ENCODE results near the gene STX10. TPM values are rescaled to one million over a fixed set of nuclear protein-coding genes. Genes with fewer than 3 reads are reported as not detected.

STX10 gene
- total RNA-seq, 1 experiment from 2014 or later, result 179 TPM

- H3K27ac ChIP-seq (ENCODE audit: low read length), result peak overlapping the region; percentile 91
- H3K9me3 ChIP-seq (ENCODE audit: low read length), result no peaks in the 10 kb centered on the region
- TF ChIP-seq CTCF (conservative IDR thresholded peaks at IDR 0.05; ENCODE audit: low read depth, low read length) (no peak), EZH2phosphoT487 (IDR thresholded peaks at IDR 0.05; ENCODE audit: borderline replicate concordance, low read length) (no peak), EZH2 (IDR thresholded peaks at IDR 0.05; ENCODE audit: low read length, unreplicated experiment) (no peak)
- peaks cover 14% of the 10 kb centered on the region for H3K36me3 ChIP-seq (ENCODE audit: low read depth, low read length)
- DNase-seq, result no peak
- peak overlapping the region; percentile 93 for H3K4me3 ChIP-seq (ENCODE audit: low read length)
- intact Hi-C loops (cut with micrococcal nuclease), result loop anchor here (5.0 kb wide), 1 partner anchor 50 kb away; the partner anchor contains the start of gene LYL1
- H4K20me1 ChIP-seq (ENCODE audit: low read length), result peaks cover 17% of the 10 kb centered on the region
- H3K27me3 ChIP-seq (ENCODE audit: low read length), result no peaks in the 10 kb centered on the region
- H3K4me2 ChIP-seq (ENCODE audit: low read length), result peak overlapping the region; percentile 93
- ChIA-PET CTCF (no interaction called here), POLR2A (ENCODE audit: unreplicated experiment) (interaction anchor here (0.5 to 1.7 kb wide), 8 partner anchors 11 to 595 kb away, joined by 3 to 16 read pairs (median 4); partner anchors contain the start of gene NFIX)
- H2AFZ ChIP-seq (ENCODE audit: low read length), result peak overlapping the region; percentile 84
- peaks cover 13% of the 10 kb centered on the region for H3F3A ChIP-seq (ENCODE audit: low read length, unreplicated experiment)
- ATAC-seq, result peak; percentile 0
- H3K9ac ChIP-seq (ENCODE audit: low read length), result peak overlapping the region; percentile 97
- H3K9me2 ChIP-seq (replicated peaks; ENCODE audit: low read length), result no peaks in the 10 kb centered on the region
- H3K4me1 ChIP-seq (ENCODE audit: insufficient read depth, low read length), result peaks cover 25% of the 10 kb centered on the region
- BruUV-seq (replicated peaks), result no TSS peak
- peaks cover 64% of the 10 kb centered on the region for H3K79me2 ChIP-seq (ENCODE audit: low read length)
Observed at GRCh38 chr19:13152356-13152973, 2.3 kb upstream of the STX10 start.

GRCh38 chr19:13151605-13152355 lies 1.6 kb upstream of the STX10 start:
- peak; percentile 42 for ATAC-seq
- no peak for TF ChIP-seq EZH2phosphoT487 (IDR thresholded peaks at IDR 0.05; ENCODE audit: borderline replicate concordance, low read length)
- TF ChIP-seq CTCF (conservative IDR thresholded peaks at IDR 0.05; ENCODE audit: low read depth, low read length), result 0 out of 2 replicates have a peak, but pooled peaks have one; percentile 7
- TF ChIP-seq EZH2 (IDR thresholded peaks at IDR 0.05; ENCODE audit: low read length, unreplicated experiment), result no peak
- no TSS peak for BruUV-seq (replicated peaks)
- ChIA-PET POLR2A (ENCODE audit: unreplicated experiment) (interaction anchor here (0.5 to 1.7 kb wide), 6 partner anchors 10 to 250 kb away, joined by 3 to 16 read pairs (median 5); partner anchors contain the start of gene NFIX), CTCF (no interaction called here)
- peaks cover 23% of the 10 kb centered on the region for H3K4me1 ChIP-seq (ENCODE audit: insufficient read depth, low read length)
- H3K27me3 ChIP-seq (ENCODE audit: low read length), result no peaks in the 10 kb centered on the region
- intact Hi-C loops (cut with micrococcal nuclease), result loop anchor here (1.0 to 5.0 kb wide), 2 partner anchors 12 to 49 kb away; partner anchors contain the start of gene LYL1
- DNase-seq, result peak; percentile 99
- peak overlapping the region; percentile 84 for H2AFZ ChIP-seq (ENCODE audit: low read length)
- H3K4me2 ChIP-seq (ENCODE audit: low read length), result peak overlapping the region; percentile 98
- peaks cover 13% of the 10 kb centered on the region for H3F3A ChIP-seq (ENCODE audit: low read length, unreplicated experiment)
- H3K36me3 ChIP-seq (ENCODE audit: low read depth, low read length), result peaks cover 14% of the 10 kb centered on the region
- no peaks in the 10 kb centered on the region for H3K9me3 ChIP-seq (ENCODE audit: low read length)
- H3K9ac ChIP-seq (ENCODE audit: low read length), result peak overlapping the region; percentile 97
- peaks cover 64% of the 10 kb centered on the region for H3K79me2 ChIP-seq (ENCODE audit: low read length)
- peaks cover 17% of the 10 kb centered on the region for H4K20me1 ChIP-seq (ENCODE audit: low read length)
- peak overlapping the region; percentile 93 for H3K4me3 ChIP-seq (ENCODE audit: low read length)
- H3K9me2 ChIP-seq (replicated peaks; ENCODE audit: low read length), result no peaks in the 10 kb centered on the region
- peak overlapping the region; percentile 91 for H3K27ac ChIP-seq (ENCODE audit: low read length)
